ENCODE measurements around the gene HPDL.
"Not testable (repeated sequence)": the region's sequence is repeated elsewhere in the genome, so short reads cannot be mapped to it uniquely, and the experiment has no call there.

HPDL gene

DNA sequence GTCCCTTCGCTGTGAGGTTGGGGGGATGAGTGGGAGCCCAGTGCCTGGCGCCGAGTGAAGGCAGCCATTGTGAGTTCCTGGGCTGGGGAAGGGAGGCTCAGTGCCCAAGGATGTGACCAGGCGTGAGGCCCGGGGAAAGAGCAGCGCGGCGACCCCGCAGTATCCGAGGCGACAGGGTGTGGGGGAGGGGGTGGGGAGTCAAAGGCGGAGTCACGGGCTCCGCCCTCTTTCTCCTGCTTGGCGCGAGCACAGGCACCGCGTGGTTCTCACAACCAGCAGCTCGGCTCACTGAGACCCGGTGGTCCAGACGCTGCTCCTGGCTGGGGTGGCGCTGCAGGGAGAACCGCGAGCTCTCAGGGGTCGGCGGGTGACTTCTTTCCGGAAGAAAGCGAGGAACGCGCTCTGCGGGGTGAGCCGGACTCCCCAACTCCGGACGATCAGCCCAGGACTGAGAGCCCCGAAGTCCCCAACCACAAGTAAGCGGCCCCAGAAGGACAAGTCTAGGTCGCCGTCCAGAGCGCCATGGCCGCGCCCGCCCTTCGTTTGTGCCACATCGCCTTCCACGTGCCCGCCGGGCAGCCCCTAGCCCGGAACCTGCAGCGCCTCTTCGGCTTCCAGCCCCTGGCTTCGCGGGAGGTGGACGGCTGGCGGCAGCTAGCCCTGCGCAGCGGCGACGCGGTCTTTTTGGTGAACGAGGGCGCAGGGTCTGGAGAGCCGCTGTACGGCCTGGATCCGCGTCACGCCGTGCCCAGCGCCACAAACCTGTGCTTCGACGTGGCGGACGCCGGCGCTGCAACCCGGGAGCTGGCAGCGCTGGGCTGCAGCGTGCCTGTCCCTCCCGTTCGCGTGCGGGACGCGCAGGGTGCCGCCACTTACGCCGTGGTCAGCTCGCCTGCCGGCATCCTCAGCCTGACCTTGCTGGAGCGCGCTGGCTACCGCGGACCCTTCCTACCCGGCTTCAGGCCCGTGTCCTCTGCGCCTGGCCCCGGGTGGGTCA is at the start of gene HPDL:
TSS of gene HPDL (plus strand) at position 269 of the 997 bp plus-strand sequence. CDS start at position 523, 254 bp downstream.
- in situ Hi-C loops (cut with HindIII; ENCODE audit: low sequenced_read_pairs): no loop called here

DNA sequence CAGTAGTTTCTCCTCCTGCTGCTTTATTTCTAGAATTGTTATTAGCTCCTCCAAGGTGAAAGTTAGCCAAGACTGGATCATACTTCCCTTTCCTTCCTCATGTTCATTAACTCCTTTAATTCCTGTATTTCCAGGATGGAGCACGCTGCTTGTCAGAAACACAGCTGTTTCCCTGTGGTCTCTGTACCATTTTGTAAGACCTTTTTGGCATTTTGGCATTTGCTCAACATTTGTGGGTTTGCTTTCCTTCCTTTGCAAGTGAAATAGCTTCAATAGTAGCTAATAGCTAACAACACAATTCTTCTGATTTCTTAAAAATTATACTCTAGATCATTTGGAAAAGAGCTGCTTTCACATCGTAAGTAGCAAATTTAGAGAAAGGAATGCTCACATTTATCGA is 44.3 kb upstream of the HPDL start:
- in situ Hi-C loops (cut with HindIII; ENCODE audit: low sequenced_read_pairs): no loop called here

DNA sequence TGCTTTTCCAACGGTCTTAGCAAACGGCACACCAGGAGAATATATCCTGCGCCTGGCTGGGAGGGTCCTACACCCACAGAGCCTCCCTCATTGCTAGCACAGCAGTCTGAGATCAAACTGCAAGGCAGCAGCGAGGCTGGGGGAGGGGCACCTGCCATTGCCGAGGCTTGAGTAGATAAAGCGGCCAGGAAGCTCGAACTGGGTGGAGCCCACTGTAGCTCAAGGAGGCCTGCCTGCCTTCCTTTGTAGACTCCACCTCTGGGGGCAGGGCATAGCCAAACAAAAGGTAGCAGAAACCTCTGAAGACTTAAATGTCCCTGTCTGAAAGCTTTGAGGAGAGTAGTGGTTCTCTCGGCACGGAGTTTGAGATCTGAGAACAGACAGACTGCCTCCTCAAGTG is 41.8 kb upstream of the HPDL start:
- in situ Hi-C loops (cut with HindIII; ENCODE audit: low sequenced_read_pairs): not testable (repeated sequence)

DNA sequence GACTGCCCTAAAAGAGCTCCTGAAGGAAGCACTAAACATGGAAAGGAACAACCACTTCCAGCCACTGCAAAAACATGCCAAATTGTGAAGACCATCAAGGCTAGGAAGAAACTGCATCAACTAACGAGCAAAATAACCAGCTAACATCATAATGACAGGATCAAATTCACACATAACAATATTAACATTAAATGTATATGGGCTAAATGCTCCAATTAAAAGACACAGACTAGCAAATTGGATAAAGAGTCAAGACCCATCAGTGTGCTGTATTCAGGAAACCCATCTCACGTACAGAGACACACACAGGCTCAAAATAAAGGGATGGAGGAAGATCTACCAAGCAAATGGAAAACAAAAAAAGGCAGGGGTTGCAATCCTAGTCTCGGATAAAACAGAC is 40.2 kb upstream of the HPDL start:
- in situ Hi-C loops (cut with HindIII; ENCODE audit: low sequenced_read_pairs): not testable (repeated sequence)

DNA sequence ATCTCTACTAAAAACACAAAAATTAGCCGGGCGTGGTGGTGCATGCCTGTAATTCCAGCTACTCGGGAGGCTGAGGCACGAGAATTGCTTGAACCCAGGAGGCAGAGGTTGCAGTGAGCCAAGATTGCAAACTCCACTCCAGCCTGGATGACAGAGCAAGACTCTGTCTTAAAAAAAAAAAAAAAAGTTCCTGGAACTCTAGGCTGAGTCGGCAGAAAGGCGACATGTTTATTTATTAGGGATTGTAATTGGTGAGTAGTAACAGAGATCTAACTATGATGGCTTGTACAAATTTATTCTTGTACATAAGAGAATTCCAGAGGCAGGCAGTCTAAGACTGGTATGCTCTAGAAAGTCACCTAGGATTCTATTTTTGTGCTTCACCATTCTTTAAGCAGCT is 35.7 kb upstream of the HPDL start:
- in situ Hi-C loops (cut with HindIII; ENCODE audit: low sequenced_read_pairs): not testable (repeated sequence)

DNA sequence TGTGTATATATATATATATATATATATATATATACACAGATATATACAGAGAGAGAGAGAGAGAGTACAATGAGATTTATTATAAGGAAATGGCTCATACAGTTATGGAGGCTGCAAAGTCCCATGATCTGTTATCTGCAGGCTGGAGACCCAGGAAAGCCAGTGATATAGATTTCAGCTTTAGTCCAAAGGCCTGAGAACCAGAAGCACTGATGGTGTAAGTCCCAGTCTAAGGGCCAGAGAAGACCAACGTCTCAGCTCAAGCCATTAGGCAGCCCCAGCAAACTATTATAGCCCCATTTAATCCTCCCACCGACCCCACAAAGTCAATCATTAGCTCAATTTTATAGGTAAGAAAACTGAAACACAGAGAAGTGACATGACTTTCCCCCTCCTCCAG is 35.0 kb upstream of the HPDL start:
- in situ Hi-C loops (cut with HindIII; ENCODE audit: low sequenced_read_pairs): no loop called here

- in situ Hi-C loops (cut with HindIII; ENCODE audit: low sequenced_read_pairs): no loop called here
Measured at GRCh38 chr1:45297666-45298356, 28.9 kb upstream of the HPDL start.

GRCh38 chr1:45299296-45299695 is 27.4 kb upstream of the HPDL start:
- in situ Hi-C loops (cut with HindIII; ENCODE audit: low sequenced_read_pairs): no loop called here

DNA sequence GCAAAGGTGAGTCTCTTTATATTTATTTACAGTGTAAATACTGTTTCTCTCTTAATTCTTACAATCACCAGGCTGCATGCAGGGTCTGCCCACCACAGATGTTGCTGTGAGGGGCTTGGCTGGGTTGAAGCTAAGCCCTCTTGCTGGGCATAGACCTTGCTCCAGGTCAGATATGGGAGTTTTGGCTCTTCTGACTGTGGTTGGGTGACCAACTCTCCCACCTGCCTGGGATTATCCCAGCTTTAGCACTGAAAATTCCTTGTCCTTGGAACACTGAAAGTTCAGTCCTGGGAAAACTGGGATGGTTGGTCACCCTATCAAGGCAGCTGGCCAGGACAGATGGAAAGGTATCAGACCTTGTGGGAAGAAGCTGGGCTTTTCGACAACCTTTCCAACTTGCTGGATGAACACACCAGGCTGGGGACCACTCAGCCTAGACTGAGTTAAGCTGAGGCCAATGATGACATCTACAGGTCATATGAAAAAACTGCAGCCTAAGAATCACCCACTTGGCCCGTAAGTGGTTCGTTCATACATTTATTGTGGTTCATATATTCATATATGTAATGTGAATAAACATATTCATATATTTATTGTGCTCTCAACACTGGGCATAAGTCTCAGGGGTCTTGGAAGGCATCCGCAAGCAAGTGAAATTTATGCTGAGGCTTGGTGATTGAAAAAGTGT is 26.6 kb upstream of the HPDL start:
- in situ Hi-C loops (cut with HindIII; ENCODE audit: low sequenced_read_pairs): no loop called here

- in situ Hi-C loops (cut with HindIII; ENCODE audit: low sequenced_read_pairs): no loop called here
Measured at GRCh38 chr1:45300669-45300997, 26.1 kb upstream of the HPDL start.

- in situ Hi-C loops (cut with HindIII; ENCODE audit: low sequenced_read_pairs): no loop called here
Measured at GRCh38 chr1:45302505-45303150, 24.1 kb upstream of the HPDL start.

DNA sequence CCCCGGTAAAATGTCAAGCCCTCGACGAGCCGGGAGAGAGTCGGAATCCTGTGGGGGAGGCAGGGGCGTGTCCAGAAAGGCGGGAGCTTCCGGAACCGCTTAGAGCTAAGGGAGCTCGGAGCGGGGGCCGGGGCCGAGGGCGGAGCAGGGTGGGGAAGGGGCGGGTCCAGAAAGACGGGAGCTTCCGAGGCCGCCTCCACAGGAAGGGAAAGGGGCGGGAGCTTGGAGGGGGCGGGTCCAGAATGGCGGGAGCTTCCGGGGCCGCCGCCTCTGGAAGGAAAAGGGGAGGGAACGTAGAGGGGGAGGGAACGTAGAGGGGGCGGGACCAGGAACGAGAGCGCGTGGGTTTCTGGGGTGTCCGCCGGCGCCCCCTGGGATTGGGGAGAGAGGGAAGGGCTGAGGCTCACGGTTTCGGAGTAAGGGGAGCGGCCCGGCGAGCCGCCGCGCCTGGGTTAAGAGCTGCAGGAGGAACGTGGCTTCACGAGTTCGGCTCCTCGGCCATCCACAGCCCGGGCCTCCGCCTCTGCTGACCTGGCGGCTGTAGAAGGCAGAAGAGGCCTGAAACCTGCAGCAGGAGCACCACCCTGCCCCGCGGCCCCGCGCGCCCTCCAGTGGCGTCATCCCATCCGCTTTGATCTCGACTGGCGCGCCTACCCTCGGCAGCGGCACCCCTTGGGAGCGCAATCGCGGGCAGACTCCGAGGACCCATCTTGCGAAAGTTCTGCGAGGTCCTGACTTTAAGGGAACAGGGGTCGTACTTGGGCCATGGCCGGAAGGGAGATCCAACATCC is 23.0 kb upstream of the HPDL start:
- in situ Hi-C loops (cut with HindIII; ENCODE audit: low sequenced_read_pairs): no loop called here

DNA sequence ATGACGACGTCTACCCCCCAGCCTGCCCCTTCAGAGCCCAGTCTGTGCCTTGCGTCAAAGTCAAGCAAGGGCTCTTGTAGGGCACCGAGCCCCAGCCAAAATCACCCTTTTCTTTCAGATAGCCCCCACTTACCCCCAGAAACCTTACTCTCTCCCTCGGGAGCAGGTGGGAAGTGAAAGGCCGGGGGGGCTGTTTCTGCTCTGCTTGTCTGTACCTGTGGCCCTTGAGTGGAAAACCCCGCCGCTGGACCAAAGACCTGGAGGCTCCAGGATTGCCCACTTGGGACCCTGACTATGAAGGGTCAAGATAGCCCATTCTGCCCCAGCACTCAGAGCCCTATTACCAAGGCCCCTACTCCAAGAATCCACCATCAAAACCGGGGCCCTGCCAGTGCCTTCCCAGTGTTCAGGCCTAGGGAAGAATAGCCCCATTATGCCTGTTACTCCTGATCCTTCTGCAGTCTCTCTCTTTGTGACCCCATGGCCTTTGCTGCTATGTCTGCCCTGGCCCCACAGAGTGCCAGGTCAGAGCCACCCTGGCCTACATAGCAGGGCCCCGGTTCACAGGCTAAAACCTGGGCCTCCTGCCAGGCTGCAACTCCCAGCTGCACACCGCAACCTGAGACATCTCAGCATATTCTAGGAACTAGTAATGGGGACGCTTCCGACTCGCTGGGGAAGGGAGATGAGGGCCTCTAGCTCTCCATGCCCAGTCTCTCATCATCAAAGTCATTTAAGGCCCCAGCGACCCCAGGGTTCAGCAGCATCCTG is 22.2 kb upstream of the HPDL start:
- in situ Hi-C loops (cut with HindIII; ENCODE audit: low sequenced_read_pairs): no loop called here

DNA sequence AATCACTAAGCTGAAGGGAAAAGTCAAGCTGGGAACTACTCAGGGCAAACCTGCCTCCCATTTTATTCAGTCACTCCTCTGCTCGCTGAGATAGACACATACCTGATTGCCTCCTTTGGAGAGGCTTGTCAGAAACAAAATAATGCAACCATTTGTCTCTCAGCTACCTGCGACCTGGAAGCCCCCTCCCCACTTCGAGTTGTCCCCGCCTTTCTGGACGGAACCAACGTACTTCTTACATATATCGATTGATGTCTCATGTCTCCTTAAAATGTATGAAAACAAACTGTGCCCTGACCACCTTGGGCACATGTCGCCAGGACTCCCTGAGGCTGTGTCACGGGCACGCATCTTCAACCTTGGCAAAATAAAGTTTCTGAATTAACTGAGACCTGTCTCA is 21.5 kb upstream of the HPDL start:
- in situ Hi-C loops (cut with HindIII; ENCODE audit: low sequenced_read_pairs): no loop called here

DNA sequence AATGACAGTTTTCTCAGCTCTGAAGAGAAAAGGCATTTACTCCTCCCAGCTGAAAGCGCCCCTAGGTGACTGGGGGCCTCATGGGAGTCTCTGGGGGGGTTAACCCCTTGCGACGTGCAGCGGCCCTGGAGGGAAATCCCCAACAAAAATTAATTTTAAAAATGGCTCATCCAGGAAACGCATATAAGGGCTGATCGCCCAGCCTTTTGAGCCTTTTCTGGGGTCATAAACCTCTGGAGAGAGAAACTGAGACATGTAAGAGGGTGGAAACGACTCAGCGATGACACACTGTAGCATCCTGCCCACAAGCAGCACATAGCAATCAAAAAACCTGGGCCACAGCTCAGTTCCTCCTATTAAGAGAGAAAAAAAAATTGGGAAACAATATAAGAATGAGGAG is 20.4 kb upstream of the HPDL start:
- in situ Hi-C loops (cut with HindIII; ENCODE audit: low sequenced_read_pairs): no loop called here

GRCh38 chr1:45306905-45307304 is 19.8 kb upstream of the HPDL start:
- in situ Hi-C loops (cut with HindIII; ENCODE audit: low sequenced_read_pairs): no loop called here

GRCh38 chr1:45314266-45314665 is 12.4 kb upstream of the HPDL start:
- in situ Hi-C loops (cut with HindIII; ENCODE audit: low sequenced_read_pairs): no loop called here

DNA sequence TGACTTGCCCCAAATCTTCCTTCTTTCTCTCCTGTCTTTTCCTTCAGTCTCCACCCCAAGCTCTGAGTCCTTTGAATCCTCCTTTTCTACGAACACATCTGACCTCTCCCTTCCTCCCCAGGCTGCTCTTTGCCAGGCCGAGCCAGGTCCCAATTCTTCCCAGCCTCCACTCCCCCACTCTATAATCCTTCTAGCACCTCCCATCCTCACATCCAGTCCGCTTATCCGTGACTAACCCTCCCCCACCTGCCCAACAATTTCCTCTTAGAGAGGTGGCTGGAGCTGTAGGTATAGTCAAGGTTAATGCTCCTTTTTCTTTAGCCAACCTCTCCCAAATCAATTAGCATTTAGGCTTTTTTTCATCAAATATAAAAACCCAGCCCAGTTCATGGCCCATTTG is 9.5 kb upstream of the HPDL start:
- in situ Hi-C loops (cut with HindIII; ENCODE audit: low sequenced_read_pairs): no loop called here

- in situ Hi-C loops (cut with HindIII; ENCODE audit: low sequenced_read_pairs): no loop called here
Measured at GRCh38 chr1:45319761-45320160, 6.9 kb upstream of the HPDL start.

GRCh38 chr1:45321444-45321843 is 5.3 kb upstream of the HPDL start:
- in situ Hi-C loops (cut with HindIII; ENCODE audit: low sequenced_read_pairs): no loop called here

Data from DLD1 (cell line).